DND-41 (cell line): ENCODE measurements around the gene CDC26.
"Not testable (repeated sequence)": the region's sequence is repeated elsewhere in the genome, so short reads cannot be mapped to it uniquely, and the experiment has no call there.

ENCODE experiments used
- ATAC-seq: fragments of 200-7000 bp; cut with Tn5 transposase; 3 replicates; pipeline ENCODE4 v1.9.1; 2021; ENCODE audit warnings: low read depth; ENCODE audit not compliant: insufficient read depth
- DNase-seq: peaks from one replicate; pipeline ENCODE4 v3.0.0-alpha.2; 2020
- H2AFZ ChIP-seq: 2 replicates; pipeline ENCODE4 v1.6.0; 2012; ENCODE audit warnings: low read depth, low read length
- H3K27ac ChIP-seq: 2 replicates; pipeline ENCODE4 v1.5.1; 2012; ENCODE audit warnings: low read length, inconsistent platforms
- H3K27me3 ChIP-seq: fragments of 200-600 bp; sonication (generic); 2 replicates; pipeline ENCODE4 v1.6.0; 2012; ENCODE audit warnings: low read length, mild to moderate bottlenecking, inconsistent platforms; ENCODE audit not compliant: insufficient read depth, poor library complexity
- H3K36me3 ChIP-seq: 2 replicates; pipeline ENCODE4 v1.5.1; 2012; ENCODE audit warnings: low read length, inconsistent platforms; ENCODE audit not compliant: insufficient read depth
- H3K4me1 ChIP-seq: 2 replicates; pipeline ENCODE4 v1.5.1; 2012; ENCODE audit warnings: mild to moderate bottlenecking, low read length; ENCODE audit not compliant: insufficient read depth
- H3K4me2 ChIP-seq: 2 replicates; pipeline ENCODE4 v1.6.0; 2012; ENCODE audit warnings: mild to moderate bottlenecking, moderate library complexity, low read length, inconsistent platforms; ENCODE audit not compliant: insufficient read depth
- H3K4me3 ChIP-seq, 2 experiments: fragments of 200-600 bp in 1 of 2; shearing (Covaris generic) in 1 of 2; 2 replicates each; pipeline ENCODE4 v1.5.1; 2012 to 2016; ENCODE audit warnings: inconsistent platforms in 2 of 2, low read length in 2 of 2, mild to moderate bottlenecking in 2 of 2, low read depth in 1 of 2, moderate library complexity in 1 of 2
- H3K79me2 ChIP-seq: 2 replicates; pipeline ENCODE4 v1.6.0; 2012; ENCODE audit warnings: low read length, inconsistent platforms; ENCODE audit not compliant: insufficient read depth
- H3K9ac ChIP-seq: 2 replicates; pipeline ENCODE4 v1.6.0; 2012; ENCODE audit warnings: low read depth, mild to moderate bottlenecking, inconsistent platforms, low read length, moderate library complexity
- H3K9me3 ChIP-seq: 2 replicates; pipeline ENCODE4 v1.5.1; 2012; ENCODE audit warnings: low read length, moderate library complexity, mild to moderate bottlenecking, inconsistent platforms; ENCODE audit not compliant: insufficient read depth, severe bottlenecking
- H4K20me1 ChIP-seq: 2 replicates; pipeline ENCODE4 v1.6.0; 2012; ENCODE audit warnings: low read length; ENCODE audit not compliant: insufficient read depth
- EZH2 ChIP-seq: IDR thresholded peaks from 3 replicates; pipeline ENCODE4 v1.6.1; 2012; ENCODE audit warnings: borderline replicate concordance, low read depth, mild to moderate bottlenecking, moderate library complexity, low read length, inconsistent platforms; ENCODE audit not compliant: severe bottlenecking
- TF ChIP-seq, protein P1 (sequence below): IDR thresholded peaks from 2 replicates; pipeline ENCODE4 v1.5.1; 2012; ENCODE audit warnings: borderline replicate concordance, low read length, moderate library complexity, mild to moderate bottlenecking; ENCODE audit not compliant: poor library complexity, severe bottlenecking; ENCODE audit errors: extremely low read depth

The CDC26 gene

DNA sequence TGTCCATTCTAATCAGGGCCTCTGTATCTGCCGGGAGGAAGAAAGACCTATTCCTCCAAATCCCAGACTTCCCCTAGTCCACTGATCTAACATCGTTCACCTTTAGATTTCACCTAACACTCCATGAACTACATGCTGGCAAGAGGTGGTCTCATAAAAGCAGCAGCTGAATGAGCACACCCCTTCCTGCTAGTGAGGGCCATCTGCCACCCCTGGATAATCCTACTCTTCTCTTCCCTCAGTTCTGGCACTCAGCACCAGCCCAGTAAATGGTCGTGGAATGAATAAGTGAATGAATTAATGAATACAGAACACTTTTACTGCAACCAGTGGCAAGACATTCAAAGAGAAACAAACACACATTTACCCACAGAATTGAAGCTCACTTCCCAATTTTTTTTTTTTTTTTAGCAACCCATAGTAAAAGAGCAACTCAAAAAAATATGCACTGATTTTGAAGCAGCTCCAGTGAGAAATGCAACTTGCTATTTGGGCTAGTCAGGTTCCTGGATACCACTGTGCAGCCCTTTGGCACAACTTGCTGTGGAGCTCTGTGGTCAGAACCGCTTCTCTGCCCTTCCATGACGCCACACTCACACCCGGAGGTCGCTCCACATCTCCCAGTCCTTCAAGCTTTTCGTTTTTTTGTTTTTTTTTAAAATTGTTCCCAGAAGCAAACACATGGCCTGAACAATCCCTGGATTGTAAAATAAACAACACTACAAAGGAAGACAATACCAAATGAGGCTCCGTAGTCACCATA is 21.6 kb upstream of the CDC26 start:
- ATAC-seq = no peak
- no peaks in the 10 kb centered on the region for H3K79me2 ChIP-seq

DNA sequence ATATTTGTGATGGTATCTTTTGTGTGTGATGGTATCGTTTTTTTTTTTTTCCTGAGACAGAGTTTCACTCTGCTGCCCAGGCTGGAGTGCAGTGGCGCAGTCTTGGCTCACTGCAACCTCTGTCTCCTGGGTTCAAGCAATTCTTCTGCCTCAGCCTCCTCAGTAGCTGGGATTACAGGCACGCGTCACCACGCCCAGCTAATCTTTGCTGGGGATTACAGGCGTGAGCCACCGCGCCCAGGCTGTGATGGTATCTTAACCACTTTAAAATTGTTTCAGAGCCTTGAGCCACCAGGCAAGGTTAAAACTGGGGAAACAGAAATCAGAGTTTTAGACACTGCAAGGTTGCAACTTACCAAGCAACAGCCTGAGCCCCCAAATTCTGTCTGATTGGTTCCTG is 20.9 kb upstream of the CDC26 start:
- H3K4me3 ChIP-seq, H2AFZ ChIP-seq, H4K20me1 ChIP-seq, H3K9ac ChIP-seq, DNase-seq, H3K79me2 ChIP-seq, ATAC-seq, H3K4me1 ChIP-seq, H3K4me2 ChIP-seq, H3K9me3 ChIP-seq, H3K27ac ChIP-seq, H3K27me3 ChIP-seq: not testable (repeated sequence)
- peaks cover 24% of the 10 kb centered on the region for H3K36me3 ChIP-seq

More for the DNA sequence above, 21.6 kb upstream of the CDC26 start:
- Histone ChIP-seq H3K4me2 (no peak overlapping the region), H3K27ac (no peak overlapping the region), H4K20me1 (no peaks in the 10 kb centered on the region), H2AFZ (no peak overlapping the region), H3K4me1 (no peaks in the 10 kb centered on the region), H3K36me3 (peaks cover 16% of the 10 kb centered on the region), H3K9ac (no peak overlapping the region), H3K9me3 (no peaks in the 10 kb centered on the region), H3K4me3 (no peak overlapping the region), H3K27me3 (no peaks in the 10 kb centered on the region)
- TF ChIP-seq, protein P1, sequence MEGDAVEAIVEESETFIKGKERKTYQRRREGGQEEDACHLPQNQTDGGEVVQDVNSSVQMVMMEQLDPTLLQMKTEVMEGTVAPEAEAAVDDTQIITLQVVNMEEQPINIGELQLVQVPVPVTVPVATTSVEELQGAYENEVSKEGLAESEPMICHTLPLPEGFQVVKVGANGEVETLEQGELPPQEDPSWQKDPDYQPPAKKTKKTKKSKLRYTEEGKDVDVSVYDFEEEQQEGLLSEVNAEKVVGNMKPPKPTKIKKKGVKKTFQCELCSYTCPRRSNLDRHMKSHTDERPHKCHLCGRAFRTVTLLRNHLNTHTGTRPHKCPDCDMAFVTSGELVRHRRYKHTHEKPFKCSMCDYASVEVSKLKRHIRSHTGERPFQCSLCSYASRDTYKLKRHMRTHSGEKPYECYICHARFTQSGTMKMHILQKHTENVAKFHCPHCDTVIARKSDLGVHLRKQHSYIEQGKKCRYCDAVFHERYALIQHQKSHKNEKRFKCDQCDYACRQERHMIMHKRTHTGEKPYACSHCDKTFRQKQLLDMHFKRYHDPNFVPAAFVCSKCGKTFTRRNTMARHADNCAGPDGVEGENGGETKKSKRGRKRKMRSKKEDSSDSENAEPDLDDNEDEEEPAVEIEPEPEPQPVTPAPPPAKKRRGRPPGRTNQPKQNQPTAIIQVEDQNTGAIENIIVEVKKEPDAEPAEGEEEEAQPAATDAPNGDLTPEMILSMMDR = no peak
- no peak for TF ChIP-seq EZH2
- no peak for DNase-seq

DNA sequence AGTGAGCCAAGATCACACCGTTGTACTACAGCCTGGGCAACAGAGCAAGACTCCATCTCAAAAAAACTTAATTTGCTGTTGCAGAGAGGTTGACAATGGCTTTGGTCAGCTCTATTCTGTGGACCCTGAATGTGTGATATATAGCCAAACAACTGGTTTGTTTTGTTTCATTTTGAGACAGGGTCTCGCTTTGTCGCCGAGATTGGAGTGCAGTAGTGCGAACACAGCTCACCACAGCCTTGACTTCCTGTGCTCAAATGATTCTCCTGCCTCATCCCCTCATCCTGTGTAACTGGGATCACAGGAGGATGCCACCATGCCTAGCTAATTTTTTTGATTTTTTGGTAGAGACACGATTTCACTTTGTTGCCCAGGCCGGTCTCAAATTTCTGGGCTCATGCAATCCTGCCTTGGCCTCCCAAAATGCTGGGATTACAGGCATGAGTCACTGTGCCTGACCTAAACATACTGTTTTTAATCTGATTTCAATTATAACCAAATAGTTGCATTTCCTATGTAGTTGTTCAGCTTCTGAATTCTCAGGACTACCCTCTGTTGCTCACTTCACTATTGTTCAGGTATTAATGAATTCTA is 18.0 kb upstream of the CDC26 start:
- no peaks in the 10 kb centered on the region for H3K27me3 ChIP-seq
- H3K9ac ChIP-seq = no peak overlapping the region
- TF ChIP-seq, protein P1 = no peak
- no peak for TF ChIP-seq EZH2
- H3K36me3 ChIP-seq = peaks cover 52% of the 10 kb centered on the region
- H3K4me2 ChIP-seq = no peak overlapping the region
- no peak for ATAC-seq
- H4K20me1 ChIP-seq = 0 out of 2 replicates have a peak, but pooled peaks cover 3% of the 10 kb centered on the region
- no peak overlapping the region for H3K4me3 ChIP-seq
- H3K27ac ChIP-seq = no peak overlapping the region
- H3K9me3 ChIP-seq = no peaks in the 10 kb centered on the region
- no peak overlapping the region for H2AFZ ChIP-seq
- DNase-seq = no peak
- no peaks in the 10 kb centered on the region for H3K79me2 ChIP-seq
- no peaks in the 10 kb centered on the region for H3K4me1 ChIP-seq

DNA sequence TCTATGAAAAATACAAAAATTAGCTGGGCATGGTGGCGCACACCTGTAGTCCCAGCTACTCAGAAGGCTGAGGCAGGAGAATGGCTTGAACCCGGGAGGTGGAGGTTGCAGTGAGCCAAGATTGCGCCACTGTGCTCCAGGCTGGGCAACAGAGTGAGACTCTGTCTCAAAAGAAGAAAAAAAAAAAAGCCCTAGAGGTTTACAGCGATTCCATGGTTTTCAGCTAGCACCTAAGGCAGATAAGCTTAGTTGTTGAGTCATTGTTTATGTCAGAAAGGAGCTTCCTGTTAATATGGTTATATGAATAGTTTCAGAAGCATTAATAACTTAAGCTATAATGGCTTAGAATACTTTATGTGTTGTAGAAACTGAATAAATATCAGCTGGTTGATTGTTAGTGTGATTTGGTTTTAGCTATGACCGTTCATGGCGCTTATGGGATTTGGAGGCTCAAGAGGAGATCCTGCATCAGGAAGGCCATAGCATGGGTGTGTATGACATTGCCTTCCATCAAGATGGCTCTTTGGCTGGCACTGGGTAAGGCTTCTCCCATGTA is 14.8 kb upstream of the CDC26 start:
- no peak for TF ChIP-seq EZH2
- TF ChIP-seq, protein P1 = no peak
- DNase-seq (no peak), ATAC-seq (no peak)
- Histone ChIP-seq H3K4me1 (no peaks in the 10 kb centered on the region), H2AFZ (no peak overlapping the region), H3K27ac (no peak overlapping the region), H3K4me3 (no peak overlapping the region), H3K4me2 (no peak overlapping the region), H3K36me3 (peaks cover 78% of the 10 kb centered on the region), H3K9ac (no peak overlapping the region), H3K79me2 (no peaks in the 10 kb centered on the region), H3K27me3 (no peaks in the 10 kb centered on the region), H3K9me3 (no peaks in the 10 kb centered on the region), H4K20me1 (0 out of 2 replicates have a peak, but pooled peaks cover 3% of the 10 kb centered on the region)
